Ureter (tissue), 1 donor: ENCODE measurements around the gene ACO2. TPM values are rescaled to one million over a fixed set of nuclear protein-coding genes. Genes with fewer than 3 reads are reported as not detected.

Source experiments
- DNase-seq: peaks from one replicate; pipeline ENCODE4 v3.0.0-alpha.2; 2020; ENCODE audit warnings: low spot score
- total RNA-seq: library from RNA; stranded (reverse); gene quantifications from one replicate; pipeline ENCODE4 v1.2.4, GENCODE V29; 2023
- donor health status: DM: yes; HTN: yes; CAD: no.

ACO2 gene
- total RNA-seq, 1 donor from 2014 or later, result 121 TPM

DNA sequence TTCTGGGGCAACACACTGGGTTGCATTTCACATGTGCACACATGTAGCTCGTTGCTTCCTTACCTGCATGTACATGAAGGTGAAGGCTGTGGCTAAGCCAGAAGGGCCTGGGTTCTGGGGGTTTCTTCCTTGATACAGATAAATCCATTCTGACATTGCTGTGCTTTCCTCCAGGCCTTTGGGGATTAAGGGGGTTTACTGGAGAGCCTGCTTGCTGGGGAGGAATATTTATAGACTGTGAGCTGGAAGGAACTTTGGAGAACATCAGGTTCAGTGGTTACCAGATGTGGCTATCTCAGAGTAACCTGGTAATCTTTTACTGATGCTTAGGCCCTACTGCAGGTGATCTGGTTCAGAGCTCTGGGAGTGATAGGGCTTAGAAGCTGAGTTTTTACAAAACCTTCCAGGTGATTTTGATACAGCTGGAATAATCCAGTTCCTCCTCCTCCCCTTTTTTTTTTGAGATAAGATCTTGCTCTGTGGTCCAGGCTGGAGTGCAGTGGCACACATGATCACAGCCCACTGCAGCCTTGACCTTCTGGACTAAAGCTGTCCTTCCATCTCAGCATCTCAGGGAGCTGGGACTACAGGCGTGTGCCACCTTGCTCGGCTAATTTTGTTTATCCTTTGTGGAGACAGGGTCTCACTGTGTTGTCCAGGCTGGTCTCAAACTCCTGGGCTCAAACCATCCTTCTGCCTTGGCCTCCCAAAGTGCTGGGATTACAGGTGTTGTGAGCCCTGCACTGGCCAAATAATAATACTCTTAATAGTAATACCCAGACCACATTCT lies 19.9 kb downstream of the ACO2 start:
- DNase-seq, result no peak

DNA sequence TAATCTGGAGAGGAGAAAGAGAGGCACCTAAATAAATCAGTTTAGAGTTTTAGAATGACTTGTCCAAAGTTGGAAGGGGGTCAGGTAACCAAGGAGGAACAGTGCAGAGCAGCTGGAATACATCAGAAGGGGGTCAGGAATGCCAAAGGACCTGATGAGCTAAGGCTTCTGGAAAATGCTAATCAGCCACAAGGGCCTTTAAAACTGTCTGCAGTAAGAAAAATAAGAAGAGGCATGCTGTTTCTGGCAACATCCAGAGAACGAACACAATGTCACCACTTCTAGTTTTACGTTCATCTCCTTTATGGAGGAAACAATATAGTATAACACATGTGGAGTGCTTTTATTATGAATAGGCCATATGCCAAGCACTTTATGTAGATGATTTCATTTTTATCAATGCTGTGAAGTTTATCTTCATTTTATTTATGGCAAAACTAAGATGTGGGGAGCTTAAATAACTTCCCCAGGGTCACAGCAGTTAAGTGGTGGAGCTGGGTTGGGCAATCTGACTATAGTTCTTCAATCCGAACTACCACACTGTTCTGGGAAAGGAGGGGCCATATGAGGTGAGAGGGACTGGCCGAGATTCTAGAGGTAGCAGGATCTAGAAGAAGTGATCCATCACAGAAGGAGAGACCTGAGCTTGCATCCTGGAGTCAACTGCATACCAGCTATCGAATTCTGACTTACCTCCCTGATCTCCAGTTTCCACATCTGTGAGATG lies 22.6 kb downstream of the ACO2 start:
- no peak for DNase-seq

DNA sequence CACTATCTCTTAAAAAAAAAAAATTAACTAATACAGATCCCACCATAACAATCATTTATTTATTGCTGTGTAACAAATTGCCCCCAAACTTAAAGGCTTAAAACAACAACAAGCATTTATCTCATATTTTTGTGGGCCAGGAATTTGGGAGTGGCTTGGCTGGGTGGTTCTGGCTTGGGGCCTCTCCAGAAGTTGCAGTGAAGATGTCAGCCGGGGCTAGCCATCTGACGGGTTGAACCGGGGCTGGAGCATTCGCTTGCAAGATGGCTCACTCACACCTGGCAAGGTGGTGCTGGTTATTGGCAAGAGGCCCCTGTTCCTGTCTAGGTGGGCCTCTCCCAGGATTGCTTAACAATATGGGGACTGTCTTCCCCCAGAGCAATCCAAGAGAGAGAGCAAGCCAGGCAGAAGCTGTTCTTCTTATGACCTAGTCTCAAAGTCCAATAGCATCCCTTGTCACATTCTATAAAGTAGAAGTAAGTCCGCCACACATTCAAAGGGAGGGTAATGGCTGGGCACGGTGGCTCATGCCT lies 29.5 kb downstream of the ACO2 start:
- DNase-seq, result no peak

DNA sequence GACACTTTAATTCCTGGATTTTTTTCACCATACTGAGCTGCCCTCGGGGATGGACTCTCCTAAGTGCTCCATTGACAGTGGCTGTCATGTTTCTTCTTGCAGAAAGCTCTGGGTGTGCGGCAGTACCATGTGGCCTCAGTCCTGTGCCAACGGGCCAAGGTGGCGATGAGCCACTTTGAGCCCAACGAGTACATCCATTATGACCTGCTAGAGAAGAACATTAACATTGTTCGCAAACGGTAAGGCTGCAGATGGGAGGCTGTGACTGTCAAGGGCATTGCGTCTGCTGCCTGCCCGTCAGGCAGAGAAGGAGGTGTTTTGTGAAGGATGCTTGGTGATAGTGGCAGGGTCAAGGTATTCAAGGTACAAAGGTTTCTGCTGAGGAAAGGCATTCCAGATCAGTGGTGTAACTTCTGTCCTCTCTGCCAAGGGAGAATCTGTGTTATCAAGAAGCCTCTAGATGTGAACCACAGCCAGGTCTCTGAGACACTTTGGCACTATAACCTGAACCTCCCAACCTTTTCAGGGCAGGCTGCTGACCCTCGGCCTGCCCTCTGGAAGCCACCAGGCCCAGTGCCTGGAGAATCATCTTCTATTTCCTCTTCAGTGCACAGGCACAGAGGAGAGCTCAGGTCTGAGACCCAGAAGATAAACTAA lies 30.8 kb downstream of the ACO2 start:
- DNase-seq, result no peak

DNA sequence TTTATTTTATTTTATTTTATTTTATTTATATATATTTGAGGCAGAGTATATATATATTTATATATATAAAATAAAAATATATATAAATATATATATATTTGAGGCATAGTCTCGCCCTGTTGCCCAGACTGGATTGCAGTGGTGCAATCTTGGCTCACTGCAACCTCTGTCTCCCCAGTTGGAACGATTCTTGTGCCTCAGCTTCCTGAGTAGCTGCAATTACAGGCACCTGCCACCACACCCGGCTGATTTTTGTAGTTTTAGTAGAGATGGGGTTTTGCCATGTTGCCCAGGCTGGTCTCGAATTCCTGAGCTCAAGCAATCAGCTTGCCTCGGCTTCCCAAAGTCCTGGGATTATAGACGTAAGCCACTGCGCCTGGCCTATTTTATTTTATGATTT lies 31.4 kb downstream of the ACO2 start:
- no peak for DNase-seq

DNA sequence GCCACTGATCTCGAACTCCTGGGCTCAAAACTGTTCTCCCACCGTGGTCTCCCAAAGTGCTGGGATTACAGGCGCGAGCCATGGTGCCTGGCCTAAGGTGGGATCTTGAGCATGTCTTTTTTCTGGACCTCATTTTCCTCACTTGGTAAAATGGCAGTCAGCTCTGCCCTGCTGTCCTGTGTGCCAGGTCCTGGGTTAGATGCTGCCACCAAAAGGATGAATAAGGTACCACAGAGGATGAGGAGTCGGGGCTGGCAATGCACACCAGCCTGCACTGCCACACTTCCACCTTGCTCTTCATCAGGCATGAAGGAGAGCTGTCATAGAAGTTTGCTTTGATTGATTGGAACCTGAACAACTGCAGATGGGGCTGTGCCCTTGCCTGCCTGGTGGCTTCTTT lies 32.3 kb downstream of the ACO2 start:
- no peak for DNase-seq

DNA sequence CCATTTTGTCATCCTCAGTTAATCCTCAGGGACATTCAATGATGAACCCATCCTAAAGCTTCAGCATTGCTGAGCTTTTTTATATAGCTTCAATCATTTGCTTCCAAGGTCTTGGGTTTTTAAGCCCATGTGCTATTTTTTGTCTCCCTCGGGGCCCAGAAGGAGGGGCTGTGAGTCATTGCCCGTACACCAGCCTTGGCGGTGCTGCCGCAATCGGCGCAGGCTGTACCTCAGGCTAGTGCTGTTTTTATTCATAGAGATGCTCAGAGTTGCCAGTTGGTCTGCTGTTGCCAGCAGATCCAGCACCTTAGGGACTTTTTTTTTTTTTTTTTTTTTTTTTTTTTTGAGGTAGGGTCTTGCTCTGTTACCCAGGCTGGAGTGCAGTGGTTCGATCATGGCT lies 35.5 kb downstream of the ACO2 start:
- DNase-seq, result no peak

DNA sequence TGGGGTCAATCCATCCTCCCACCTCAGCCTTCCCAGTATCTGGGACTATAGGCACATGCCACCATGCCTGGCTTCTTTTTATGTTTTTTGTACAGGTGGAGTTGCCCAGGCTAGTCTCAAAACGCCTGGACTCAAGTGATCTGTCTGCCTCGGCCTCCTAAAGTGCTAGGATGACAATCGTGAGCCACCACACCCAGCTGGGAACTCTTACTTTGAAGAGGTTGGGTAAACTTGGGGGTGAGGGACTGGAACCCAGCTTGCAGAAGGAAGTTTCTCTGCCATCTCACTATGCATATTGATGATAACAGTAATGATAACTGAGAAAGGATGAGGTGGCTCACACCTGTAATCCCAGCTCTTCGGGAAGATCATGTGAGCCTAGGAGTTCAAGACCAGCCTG lies 35.9 kb downstream of the ACO2 start:
- no peak for DNase-seq

DNA sequence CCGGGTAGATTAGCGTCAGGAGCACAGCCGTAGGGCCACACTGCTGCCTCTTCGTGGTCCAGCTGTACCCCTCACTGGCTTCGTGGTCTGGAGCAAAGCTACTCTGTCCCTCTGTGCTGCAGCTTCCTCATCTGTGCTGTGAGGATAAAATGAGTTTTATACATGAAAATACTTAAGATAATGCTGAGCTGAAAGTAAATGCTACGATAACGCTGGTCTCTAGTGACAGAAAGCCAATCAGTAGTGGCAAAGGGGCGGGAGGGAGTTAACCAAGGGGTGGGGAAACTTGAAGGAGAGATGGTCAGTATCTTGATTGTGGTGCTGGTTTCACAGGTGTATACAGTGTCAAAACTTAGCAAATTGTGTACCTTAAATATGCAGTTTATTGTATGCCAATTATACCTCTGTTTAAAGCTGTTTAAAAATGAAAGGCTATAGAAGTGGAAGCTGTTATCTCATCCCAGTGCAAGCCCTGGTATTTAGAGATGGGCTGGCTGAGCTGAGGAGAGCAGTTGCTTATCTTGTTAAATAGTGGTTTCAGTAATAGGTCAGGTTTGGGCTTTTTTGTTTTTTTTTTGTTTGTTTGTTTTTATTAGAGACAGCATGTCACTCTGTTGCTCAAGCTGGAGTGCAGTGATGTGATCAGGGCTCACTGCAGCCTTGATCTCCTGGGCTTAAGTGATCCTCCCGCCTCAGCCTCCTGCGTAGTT lies 36.7 kb downstream of the ACO2 start:
- no peak for DNase-seq

DNA sequence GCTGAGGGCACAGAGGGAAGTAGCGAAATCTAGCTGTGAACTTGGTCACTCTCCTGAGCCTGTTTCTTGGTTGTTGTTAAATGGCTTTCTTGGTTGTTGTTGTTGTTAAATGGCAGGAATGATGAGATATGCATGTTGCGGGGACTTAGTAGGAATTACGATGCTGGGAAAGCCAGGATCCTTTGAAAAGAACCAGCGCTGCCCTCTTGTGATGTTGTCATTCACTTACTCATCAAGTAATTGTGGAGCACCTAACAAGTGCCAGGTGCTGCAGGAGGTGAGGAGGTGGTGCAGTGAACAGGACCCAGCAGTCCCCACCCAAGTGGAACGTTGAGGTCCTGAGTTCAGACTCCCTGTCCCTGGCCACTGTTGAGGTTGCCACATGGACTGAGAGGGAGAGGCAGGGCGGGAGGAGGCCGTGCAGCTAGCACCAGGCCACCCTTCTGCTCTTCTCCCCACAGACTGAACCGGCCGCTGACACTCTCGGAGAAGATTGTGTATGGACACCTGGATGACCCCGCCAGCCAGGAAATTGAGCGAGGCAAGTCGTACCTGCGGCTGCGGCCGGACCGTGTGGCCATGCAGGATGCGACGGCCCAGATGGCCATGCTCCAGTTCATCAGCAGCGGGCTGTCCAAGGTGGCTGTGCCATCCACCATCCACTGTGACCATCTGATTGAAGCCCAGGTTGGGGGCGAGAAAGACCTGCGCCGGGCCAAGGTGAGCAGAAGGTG lies 38.6 kb downstream of the ACO2 start:
- DNase-seq, result no peak

DNA sequence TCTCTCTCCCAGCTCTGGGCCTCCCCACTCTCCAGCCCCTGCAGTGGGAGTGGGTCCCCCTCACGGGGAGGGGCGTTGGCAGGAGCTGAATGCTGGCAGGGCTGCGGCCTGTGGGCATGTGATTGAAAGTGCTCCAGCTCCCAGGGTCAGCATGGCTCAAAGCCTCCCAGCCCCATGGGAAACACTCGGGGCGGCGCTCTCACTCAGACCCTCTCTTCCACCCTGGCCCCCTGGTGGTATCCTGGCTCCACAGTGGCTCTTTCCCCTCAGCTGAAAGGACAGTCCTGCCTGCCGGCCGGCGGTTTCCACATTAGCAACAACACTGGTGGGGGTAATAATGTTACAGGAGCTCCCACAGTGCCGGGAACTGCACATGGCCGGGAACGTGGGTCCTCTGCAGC lies 39.9 kb downstream of the ACO2 start:
- no peak for DNase-seq

DNA sequence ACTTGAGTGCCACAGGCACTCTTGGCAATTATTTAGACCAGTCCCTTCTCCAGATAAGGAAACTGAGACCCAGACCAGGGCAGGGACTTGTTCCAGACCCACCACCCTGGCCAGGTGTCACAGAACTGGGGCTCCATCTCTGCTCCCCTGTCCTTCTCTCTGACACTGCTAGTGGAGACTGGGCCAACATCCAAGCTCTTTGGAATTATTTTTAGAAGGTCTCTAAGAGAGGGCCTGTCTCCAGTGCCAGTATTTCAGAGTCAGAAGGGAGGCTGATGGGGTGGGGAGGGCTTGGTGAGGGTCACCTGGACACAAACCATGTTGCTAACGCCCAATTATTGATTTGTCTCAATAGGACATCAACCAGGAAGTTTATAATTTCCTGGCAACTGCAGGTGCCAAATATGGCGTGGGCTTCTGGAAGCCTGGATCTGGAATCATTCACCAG lies 42.6 kb downstream of the ACO2 start:
- DNase-seq, result no peak

DNA sequence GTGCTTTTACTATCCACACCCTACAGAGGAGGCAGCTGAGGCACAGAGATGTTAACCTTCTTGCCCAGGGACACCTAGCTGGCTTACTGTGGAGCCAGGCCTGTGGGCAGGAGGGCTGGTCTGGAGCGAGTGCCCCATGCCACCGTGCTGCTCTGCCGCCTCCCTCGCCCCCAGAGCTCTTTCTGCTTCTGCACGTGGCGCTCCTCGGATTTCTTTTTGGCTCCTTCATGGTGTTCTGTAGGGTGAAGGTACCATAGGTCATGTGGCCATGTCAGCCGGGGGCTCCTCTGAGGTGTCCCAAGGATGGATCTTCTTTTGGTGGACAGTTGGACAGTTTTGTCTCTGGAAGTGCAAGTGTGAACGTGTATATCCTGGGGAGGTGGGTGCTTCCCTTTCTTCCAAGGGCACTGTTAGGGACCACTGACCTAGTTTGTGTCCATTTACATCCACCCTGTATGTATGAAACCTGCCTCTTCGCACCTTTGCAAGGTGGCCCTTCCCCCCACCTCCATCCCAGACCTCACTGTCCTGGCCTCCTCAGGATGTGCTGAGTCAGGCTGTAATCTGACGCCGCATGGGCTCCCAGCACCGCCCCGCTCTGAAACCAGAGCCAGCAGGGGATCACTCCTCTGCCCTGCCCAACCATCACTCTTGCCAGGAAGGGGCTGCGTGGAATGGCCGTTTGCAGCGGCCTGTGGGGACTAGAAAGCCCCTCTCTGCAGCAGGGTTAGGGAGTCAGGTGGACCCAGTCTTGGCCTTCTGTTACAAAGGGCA lies 43.7 kb downstream of the ACO2 start:
- DNase-seq, result no peak

DNA sequence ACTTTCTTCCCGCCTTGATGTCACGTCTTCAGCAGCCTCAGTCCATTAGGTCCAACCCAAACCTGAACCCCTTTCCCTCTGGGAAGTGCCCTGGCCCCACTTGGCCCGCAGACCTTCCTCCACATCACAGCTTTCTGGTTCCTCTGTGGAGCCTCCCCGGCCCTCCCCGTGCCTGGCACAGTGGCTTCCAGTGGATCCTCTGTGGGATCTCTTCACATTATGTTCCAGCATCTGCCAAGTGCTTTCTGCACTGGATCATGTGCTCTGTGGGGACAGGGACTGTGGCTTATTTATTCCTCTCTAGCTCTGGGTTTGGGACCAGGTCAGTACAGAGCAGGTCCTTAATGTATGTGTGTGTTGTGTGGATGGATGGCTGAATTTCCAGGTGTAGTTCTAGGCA lies 44.5 kb downstream of the ACO2 start:
- DNase-seq, result no peak

DNA sequence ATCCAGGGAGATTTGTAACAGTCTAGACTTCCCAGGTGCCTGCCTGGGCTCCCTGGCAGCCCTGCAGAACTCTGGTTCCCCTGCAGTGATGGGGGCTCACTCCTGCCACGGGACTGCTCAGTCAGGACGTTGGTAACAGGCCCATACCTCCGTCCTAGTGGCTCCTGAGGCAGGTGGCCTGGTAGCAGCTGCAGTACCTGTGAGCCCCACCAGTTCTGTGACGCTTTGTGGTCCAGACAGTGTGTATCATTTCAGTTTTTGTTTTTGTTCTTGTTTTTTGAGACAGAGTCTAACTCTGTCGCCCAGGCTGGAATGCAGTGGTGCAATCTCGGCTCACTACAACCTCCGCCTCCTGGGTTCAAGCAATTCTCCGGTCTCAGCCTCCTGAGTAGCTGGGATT lies 47.5 kb downstream of the ACO2 start:
- DNase-seq, result no peak

DNA sequence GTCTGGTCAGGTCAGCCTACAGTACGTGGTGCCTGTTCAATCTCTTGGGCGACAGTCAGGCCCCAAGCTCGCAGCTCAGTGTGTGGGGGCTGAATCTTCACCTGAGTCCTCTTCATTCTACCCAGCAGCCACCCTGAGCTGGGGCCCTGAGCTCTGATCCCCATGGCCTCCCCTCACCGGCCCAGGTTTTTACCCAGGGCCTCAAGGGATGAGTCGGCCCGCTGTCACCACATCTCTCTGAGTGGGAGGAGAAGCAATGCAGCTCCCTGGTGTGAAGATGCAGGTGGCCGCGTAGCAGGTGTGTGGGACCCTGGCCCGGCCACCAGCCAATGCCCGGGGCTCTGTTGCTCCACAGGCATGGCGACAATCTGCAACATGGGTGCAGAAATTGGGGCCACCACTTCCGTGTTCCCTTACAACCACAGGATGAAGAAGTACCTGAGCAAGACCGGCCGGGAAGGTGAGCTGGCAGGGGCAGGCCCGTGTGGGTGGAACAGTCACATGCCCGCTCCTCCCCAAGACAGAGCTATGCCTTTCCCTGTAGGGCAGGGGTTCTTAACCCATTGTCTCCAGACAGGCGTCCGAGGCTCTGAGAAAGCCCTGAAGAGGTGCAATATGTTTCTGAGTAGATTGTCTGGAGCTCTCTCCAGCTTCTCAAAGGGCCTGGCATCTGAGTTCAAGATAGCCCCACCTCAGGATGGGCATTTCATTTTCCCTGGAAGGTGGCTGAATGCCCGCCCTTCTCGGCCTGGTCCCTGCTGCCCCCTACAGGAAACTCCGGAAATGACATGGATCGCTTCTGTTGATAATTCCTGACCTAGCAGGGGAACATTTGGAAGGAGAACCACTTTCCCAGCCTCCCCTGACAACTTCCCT lies 48.5 kb downstream of the ACO2 start:
- peak; percentile 78 for DNase-seq

DNA sequence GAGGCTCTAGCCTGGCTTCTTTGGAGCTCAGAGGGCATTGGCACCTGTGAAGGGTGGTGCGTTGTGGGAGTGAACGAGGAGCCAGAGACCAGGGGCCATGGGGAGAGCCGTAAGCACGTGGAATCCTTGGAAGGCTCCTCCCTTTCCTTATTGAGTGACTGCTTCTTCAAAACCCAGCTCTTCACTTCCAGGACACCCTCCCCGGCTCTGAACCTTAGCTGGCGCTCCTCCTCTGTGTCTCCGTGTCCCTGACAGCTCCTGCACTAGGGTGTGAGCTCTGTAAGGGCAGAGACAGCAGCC lies 49.1 kb downstream of the ACO2 start:
- no peak for DNase-seq

DNA sequence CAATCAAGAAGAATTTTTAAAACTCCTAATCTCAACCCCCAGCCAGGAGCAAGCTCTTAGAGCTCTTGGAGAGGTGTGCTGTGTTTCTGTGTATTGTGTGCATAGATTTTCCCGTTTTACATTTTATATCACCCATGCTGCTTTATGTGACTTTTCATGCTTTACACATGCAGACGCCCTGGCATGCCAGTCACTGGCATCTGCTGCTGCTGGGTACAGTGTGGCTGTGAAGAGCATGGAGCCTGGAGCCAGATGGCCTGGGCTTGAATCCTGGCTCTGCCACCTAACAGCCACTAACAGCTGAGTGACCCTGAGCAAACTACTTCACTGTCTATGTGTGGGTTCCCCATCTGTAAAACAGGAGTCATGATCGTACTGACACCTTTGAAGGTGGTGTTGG lies 52.2 kb downstream of the ACO2 start:
- DNase-seq, result no peak

DNA sequence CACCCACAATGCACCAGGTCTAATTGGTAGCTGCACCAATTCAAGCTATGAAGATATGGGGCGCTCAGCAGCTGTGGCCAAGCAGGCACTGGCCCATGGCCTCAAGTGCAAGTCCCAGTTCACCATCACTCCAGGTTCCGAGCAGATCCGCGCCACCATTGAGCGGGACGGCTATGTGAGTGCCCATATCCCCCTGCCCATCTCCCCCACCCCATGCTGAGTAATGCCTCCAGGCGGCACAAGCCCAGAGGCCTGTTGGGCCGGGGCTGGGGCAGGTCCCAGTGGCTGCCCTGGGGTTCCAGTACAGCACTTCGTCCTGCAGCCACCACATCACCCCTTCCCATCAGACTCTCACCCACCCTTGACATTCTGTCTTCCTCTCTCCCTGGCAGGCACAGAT lies 53.9 kb downstream of the ACO2 start:
- DNase-seq, result no peak
